HL-60 (cell line): ENCODE results near the gene GH2.
"Not testable (repeated sequence)": the region's sequence is repeated elsewhere in the genome, so short reads cannot be mapped to it uniquely, and the experiment has no call there.

Experiments used
- CTCF ChIP-seq: IDR thresholded peaks from one replicate; pipeline ENCODE4 v1.5.1; 2011; ENCODE audit warnings: low read length, control low read depth, inconsistent platforms; ENCODE audit not compliant: insufficient read depth
- GABPA ChIP-seq: IDR thresholded peaks from 2 replicates; pipeline ENCODE4 v1.6.1; 2012; ENCODE audit warnings: low read depth

DNA sequence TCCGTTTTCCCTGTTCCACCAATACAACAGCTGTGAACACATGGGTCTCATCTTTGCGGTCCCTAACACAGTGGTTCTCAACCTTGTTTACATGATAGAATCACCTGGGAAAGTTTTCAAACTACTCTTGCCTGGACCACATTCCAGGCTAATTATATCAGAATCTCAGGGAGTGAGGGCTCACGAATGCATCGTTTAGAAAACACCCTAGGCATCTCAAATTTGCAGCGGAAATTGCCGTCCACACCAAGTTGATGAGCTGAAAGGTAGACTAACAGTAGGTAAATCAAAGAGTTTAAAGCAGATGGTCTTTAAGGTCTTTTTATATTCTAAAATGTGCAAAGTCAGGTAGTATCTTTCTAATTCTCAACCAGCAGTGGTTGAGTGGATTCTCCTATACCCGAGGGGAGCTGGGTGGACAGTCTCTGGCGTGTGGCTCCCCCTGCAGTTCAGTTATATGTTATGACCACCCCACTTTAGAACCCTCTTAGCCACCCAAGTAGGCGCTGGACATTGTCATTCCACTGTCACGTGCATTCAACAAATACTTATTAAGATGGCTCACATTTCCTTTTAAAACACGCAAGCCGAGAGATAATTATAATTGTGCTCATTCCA is 25.5 kb upstream of the GH2 start:
- TF ChIP-seq CTCF, GABPA: not testable (repeated sequence)
